ENCODE measurements around the gene BDP1.
"Not testable (repeated sequence)": the region's sequence is repeated elsewhere in the genome, so short reads cannot be mapped to it uniquely, and the experiment has no call there.

Gene BDP1

GRCh38 chr5:71609916-71610315 lies 154.5 kb downstream of the BDP1 start:
- in situ Hi-C loops (cut with HindIII; ENCODE audit: low sequenced_read_pairs), result not testable (repeated sequence)

GRCh38 chr5:71615809-71616208 lies 160.4 kb downstream of the BDP1 start:
- in situ Hi-C loops (cut with HindIII; ENCODE audit: low sequenced_read_pairs), result no loop called here
